Activated T-cell treated with anti-CD3 and anti-CD28 coated beads, Interleukin-2, amount 50 U/mL, for 24 hours (primary cell): Measurements from ENCODE around the gene DDX46.
"Not testable (repeated sequence)": the region's sequence is repeated elsewhere in the genome, so short reads cannot be mapped to it uniquely, and the experiment has no call there.

ENCODE experiments used
- DNase-seq: peaks from one replicate; pipeline ENCODE4 v3.0.0-alpha.2; 2020
- H3K27ac Mint-ChIP-seq: 2 replicates; pipeline ENCODE4 v1.8.0; 2020; ENCODE audit warnings: mild to moderate bottlenecking, mixed read lengths
- H3K27me3 Mint-ChIP-seq: 2 replicates; pipeline ENCODE4 v1.8.0; 2020; ENCODE audit warnings: mixed read lengths
- H3K36me3 Mint-ChIP-seq: 2 replicates; pipeline ENCODE4 v1.8.0; 2020; ENCODE audit warnings: low read depth, mixed read lengths
- H3K4me1 Mint-ChIP-seq: 2 replicates; pipeline ENCODE4 v1.8.0; 2020; ENCODE audit warnings: low read depth, mixed read lengths
- H3K4me3 Mint-ChIP-seq: 2 replicates; pipeline ENCODE4 v1.8.0; 2020; ENCODE audit warnings: mild to moderate bottlenecking, moderate library complexity, mixed read lengths
- H3K9me3 Mint-ChIP-seq: 2 replicates; pipeline ENCODE4 v1.8.0; 2020; ENCODE audit warnings: mixed read lengths

Gene DDX46

GRCh38 chr5:134803821-134804220 is 45.2 kb downstream of the DDX46 start:
- no peak overlapping the region for H3K4me3 Mint-ChIP-seq
- no peak for DNase-seq
- peak overlapping the region; percentile 2 for H3K27ac Mint-ChIP-seq
- H3K36me3 Mint-ChIP-seq, result peaks cover 83% of the 10 kb centered on the region
- H3K27me3 Mint-ChIP-seq, result no peaks in the 10 kb centered on the region
- no peaks in the 10 kb centered on the region for H3K4me1 Mint-ChIP-seq
- no peaks in the 10 kb centered on the region for H3K9me3 Mint-ChIP-seq

GRCh38 chr5:134813407-134813806 is 54.8 kb downstream of the DDX46 start:
- H3K4me3 Mint-ChIP-seq, result no peak overlapping the region
- H3K27ac Mint-ChIP-seq, result peak overlapping the region; percentile 77

GRCh38 chr5:134813827-134814226 is 55.2 kb downstream of the DDX46 start:
- Mint-ChIP-seq H3K27me3 (no peaks in the 10 kb centered on the region), H3K27ac (peak overlapping the region; percentile 77), H3K4me1 (peaks cover 8% of the 10 kb centered on the region), H3K4me3 (no peak overlapping the region), H3K36me3 (peaks cover 81% of the 10 kb centered on the region), H3K9me3 (no peaks in the 10 kb centered on the region)
- no peak for DNase-seq

More at GRCh38 chr5:134813407-134813806, 54.8 kb downstream of the DDX46 start:
- H3K36me3 Mint-ChIP-seq, result peaks cover 81% of the 10 kb centered on the region
- no peaks in the 10 kb centered on the region for H3K27me3 Mint-ChIP-seq
- H3K9me3 Mint-ChIP-seq, result no peaks in the 10 kb centered on the region
- H3K4me1 Mint-ChIP-seq, result peaks cover 8% of the 10 kb centered on the region
- DNase-seq, result no peak

GRCh38 chr5:134817006-134817405 is 58.4 kb downstream of the DDX46 start:
- no peaks in the 10 kb centered on the region for H3K9me3 Mint-ChIP-seq
- no peaks in the 10 kb centered on the region for H3K27me3 Mint-ChIP-seq
- no peak for DNase-seq
- no peak overlapping the region for H3K27ac Mint-ChIP-seq
- H3K36me3 Mint-ChIP-seq, result peaks cover 91% of the 10 kb centered on the region
- no peak overlapping the region for H3K4me3 Mint-ChIP-seq
- H3K4me1 Mint-ChIP-seq, result peaks cover 8% of the 10 kb centered on the region

GRCh38 chr5:134818776-134819175 is 60.2 kb downstream of the DDX46 start:
- peaks cover 92% of the 10 kb centered on the region for H3K36me3 Mint-ChIP-seq
- no peak overlapping the region for H3K27ac Mint-ChIP-seq
- no peaks in the 10 kb centered on the region for H3K27me3 Mint-ChIP-seq
- H3K4me1 Mint-ChIP-seq, result peaks cover under 1% of the 10 kb centered on the region
- H3K4me3 Mint-ChIP-seq, result no peak overlapping the region
- DNase-seq, result no peak
- no peaks in the 10 kb centered on the region for H3K9me3 Mint-ChIP-seq

- DNase-seq, result no peak
- no peaks in the 10 kb centered on the region for H3K4me1 Mint-ChIP-seq
- H3K27ac Mint-ChIP-seq, result no peak overlapping the region
- no peaks in the 10 kb centered on the region for H3K27me3 Mint-ChIP-seq
- no peak overlapping the region for H3K4me3 Mint-ChIP-seq
- no peaks in the 10 kb centered on the region for H3K9me3 Mint-ChIP-seq
- peaks cover 94% of the 10 kb centered on the region for H3K36me3 Mint-ChIP-seq
Measured at GRCh38 chr5:134819407-134819963, 60.9 kb downstream of the DDX46 start.

GRCh38 chr5:134821841-134822240 is 63.3 kb downstream of the DDX46 start:
- Mint-ChIP-seq H3K27ac (no peak overlapping the region), H3K4me1 (no peaks in the 10 kb centered on the region), H3K9me3 (no peaks in the 10 kb centered on the region), H3K27me3 (no peaks in the 10 kb centered on the region), H3K36me3 (peaks cover 93% of the 10 kb centered on the region), H3K4me3 (no peak overlapping the region)
- DNase-seq, result no peak

GRCh38 chr5:134824681-134825080 is 66.1 kb downstream of the DDX46 start:
- H3K36me3 Mint-ChIP-seq, result peaks cover 97% of the 10 kb centered on the region
- H3K4me3 Mint-ChIP-seq, result no peak overlapping the region
- H3K4me1 Mint-ChIP-seq, result no peaks in the 10 kb centered on the region
- DNase-seq, result no peak
- H3K9me3 Mint-ChIP-seq, result no peaks in the 10 kb centered on the region
- no peak overlapping the region for H3K27ac Mint-ChIP-seq
- no peaks in the 10 kb centered on the region for H3K27me3 Mint-ChIP-seq

- no peak for DNase-seq
- no peaks in the 10 kb centered on the region for H3K27me3 Mint-ChIP-seq
- H3K36me3 Mint-ChIP-seq, result peaks cover 92% of the 10 kb centered on the region
- no peaks in the 10 kb centered on the region for H3K4me1 Mint-ChIP-seq
- no peak overlapping the region for H3K4me3 Mint-ChIP-seq
- H3K9me3 Mint-ChIP-seq, result no peaks in the 10 kb centered on the region
- no peak overlapping the region for H3K27ac Mint-ChIP-seq
Measured at GRCh38 chr5:134825212-134825611, 66.6 kb downstream of the DDX46 start.

GRCh38 chr5:134833340-134834032 is 74.9 kb downstream of the DDX46 start:
- H3K4me1 Mint-ChIP-seq, result no peaks in the 10 kb centered on the region
- peaks cover 72% of the 10 kb centered on the region for H3K36me3 Mint-ChIP-seq
- H3K27ac Mint-ChIP-seq, result peak overlapping the region; percentile 35
- H3K4me3 Mint-ChIP-seq, result no peak overlapping the region
- DNase-seq, result no peak
- H3K9me3 Mint-ChIP-seq, result no peaks in the 10 kb centered on the region
- no peaks in the 10 kb centered on the region for H3K27me3 Mint-ChIP-seq

GRCh38 chr5:134835623-134836022 is 77.0 kb downstream of the DDX46 start:
- Mint-ChIP-seq H3K4me3 (no peak overlapping the region), H3K27me3 (no peaks in the 10 kb centered on the region), H3K4me1 (no peaks in the 10 kb centered on the region), H3K27ac (no peak overlapping the region), H3K36me3 (peaks cover 79% of the 10 kb centered on the region), H3K9me3 (no peaks in the 10 kb centered on the region)
- no peak for DNase-seq

GRCh38 chr5:134837530-134838181 is 79.1 kb downstream of the DDX46 start:
- peak overlapping the region; percentile 18 for H3K27ac Mint-ChIP-seq
- no peak for DNase-seq

GRCh38 chr5:134838361-134838760 is 79.8 kb downstream of the DDX46 start:
- H3K27ac Mint-ChIP-seq, H3K4me1 Mint-ChIP-seq, H3K27me3 Mint-ChIP-seq, H3K4me3 Mint-ChIP-seq, DNase-seq, H3K9me3 Mint-ChIP-seq: not testable (repeated sequence)
- H3K36me3 Mint-ChIP-seq, result peaks cover 71% of the 10 kb centered on the region

More at GRCh38 chr5:134837530-134838181, 79.1 kb downstream of the DDX46 start:
- no peaks in the 10 kb centered on the region for H3K27me3 Mint-ChIP-seq
- H3K36me3 Mint-ChIP-seq, result peaks cover 75% of the 10 kb centered on the region
- no peaks in the 10 kb centered on the region for H3K9me3 Mint-ChIP-seq
- H3K4me1 Mint-ChIP-seq, result no peaks in the 10 kb centered on the region
- no peak overlapping the region for H3K4me3 Mint-ChIP-seq

GRCh38 chr5:134840811-134841210 is 82.2 kb downstream of the DDX46 start:
- Mint-ChIP-seq H3K27ac (no peak overlapping the region), H3K36me3 (peaks cover 67% of the 10 kb centered on the region), H3K9me3 (no peaks in the 10 kb centered on the region), H3K27me3 (no peaks in the 10 kb centered on the region), H3K4me3 (no peak overlapping the region), H3K4me1 (peaks cover 10% of the 10 kb centered on the region)
- no peak for DNase-seq

GRCh38 chr5:134844252-134844651 is 85.7 kb downstream of the DDX46 start:
- H3K9me3 Mint-ChIP-seq, result no peaks in the 10 kb centered on the region
- H3K36me3 Mint-ChIP-seq, result peaks cover 72% of the 10 kb centered on the region
- DNase-seq, result no peak
- H3K27me3 Mint-ChIP-seq, result no peaks in the 10 kb centered on the region
- H3K4me1 Mint-ChIP-seq, result peaks cover 27% of the 10 kb centered on the region
- H3K4me3 Mint-ChIP-seq, result no peak overlapping the region
- H3K27ac Mint-ChIP-seq, result peak overlapping the region; percentile 95
